IPS-NIHi11 (cell line): Measurements from ENCODE around the gene MTMR6.
A peak's percentile ranks its signal among the peaks of the same experiment; 100 is the strongest.
"Not testable (repeated sequence)": the region's sequence is repeated elsewhere in the genome, so short reads cannot be mapped to it uniquely, and the experiment has no call there.

Source experiments
- DNase-seq: peaks from one replicate; pipeline ENCODE4 v3.0.0; 2012; ENCODE audit warnings: mixed read lengths, low spot score

MTMR6 gene

DNA sequence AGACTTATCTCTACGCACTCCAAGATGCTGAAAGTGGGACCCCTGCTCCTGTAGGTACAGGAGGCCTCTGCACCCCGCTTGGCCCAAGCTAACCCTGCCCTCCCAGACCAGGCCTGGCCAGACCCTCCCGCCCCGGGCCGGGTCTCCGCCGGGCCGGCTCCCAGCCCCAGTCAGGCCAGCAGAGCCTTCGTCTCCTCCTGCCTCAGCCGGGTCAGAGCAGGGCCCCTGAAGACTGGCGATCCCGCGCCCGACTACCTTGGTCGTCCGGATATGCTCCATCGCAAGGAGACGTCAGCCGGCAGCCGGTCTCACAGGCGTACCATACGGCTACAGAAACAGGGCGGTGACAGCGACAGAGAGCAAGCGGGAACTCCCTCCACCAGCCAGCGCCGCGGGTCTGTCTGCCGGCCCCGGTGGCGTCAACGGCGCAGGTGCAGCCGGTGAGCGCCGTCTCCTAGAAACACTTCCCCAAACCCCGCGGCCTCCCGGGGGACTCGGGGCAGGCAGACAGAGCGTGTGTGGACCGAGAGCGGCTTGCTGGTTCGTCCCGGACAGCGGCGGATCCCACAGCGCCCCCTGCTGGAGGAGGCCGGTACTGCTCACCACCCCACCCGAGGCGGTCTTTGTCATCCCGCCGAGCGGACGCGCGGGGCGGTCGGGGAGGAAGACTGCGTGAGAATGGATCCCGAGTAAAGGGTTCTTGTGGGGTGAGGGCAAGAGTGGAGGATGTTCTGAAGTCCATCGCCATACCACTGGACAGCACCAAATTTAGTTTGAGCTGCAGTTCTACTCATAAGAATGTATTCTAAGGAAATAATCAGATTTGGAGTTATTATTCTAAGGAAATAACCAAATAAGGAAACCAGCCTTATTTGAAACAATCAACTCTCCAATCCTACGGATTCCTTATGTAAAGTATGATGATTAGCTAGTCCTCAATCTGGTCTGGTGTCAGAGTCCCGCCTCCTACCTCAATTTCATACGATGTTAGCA is at the start of gene MTMR6:
Gene MTMR6 (minus strand): TSS at position 520 of the 993 bp plus-strand sequence. CDS start 241 bp downstream, at position 279.
- DNase-seq, result peak; percentile 94

DNA sequence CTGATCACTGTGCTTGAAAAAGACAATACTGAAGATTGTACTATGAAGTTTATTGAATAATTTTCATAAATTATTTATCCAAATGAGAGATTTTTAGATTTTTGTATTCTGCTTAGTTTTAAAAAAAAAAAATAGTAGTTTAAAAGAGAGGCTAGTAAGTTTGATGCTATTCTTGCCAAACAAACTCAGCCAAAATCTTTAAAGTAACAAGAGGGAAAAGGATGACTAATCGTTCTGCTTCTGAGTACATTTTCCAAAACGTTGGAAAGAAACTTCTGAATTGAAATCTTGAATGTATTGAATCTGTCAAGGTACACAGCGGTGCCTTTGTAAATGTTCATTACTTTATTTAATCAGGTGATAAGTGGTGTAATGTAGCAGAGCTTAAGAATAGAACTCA is 48.6 kb upstream of the MTMR6 start:
- DNase-seq, result no peak

DNA sequence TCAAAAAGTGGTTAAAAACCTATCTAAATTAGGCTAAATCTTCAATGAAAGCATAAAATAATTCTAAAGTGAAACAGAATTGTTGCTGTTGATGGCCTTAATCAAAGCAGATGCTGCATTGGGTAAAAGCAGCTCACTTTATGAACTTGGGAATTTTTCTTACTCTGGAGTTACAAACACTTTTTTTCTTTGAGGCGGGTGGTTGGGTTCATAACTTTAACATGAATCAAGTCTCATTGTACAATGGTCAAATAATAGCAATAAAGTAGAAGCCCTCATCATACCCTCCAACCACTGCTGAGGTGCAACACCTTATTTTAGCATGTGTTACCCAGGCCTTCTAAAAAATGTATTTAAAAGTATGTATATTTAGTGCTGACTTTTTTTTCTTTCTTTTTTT is 43.3 kb upstream of the MTMR6 start:
- no peak for DNase-seq

DNA sequence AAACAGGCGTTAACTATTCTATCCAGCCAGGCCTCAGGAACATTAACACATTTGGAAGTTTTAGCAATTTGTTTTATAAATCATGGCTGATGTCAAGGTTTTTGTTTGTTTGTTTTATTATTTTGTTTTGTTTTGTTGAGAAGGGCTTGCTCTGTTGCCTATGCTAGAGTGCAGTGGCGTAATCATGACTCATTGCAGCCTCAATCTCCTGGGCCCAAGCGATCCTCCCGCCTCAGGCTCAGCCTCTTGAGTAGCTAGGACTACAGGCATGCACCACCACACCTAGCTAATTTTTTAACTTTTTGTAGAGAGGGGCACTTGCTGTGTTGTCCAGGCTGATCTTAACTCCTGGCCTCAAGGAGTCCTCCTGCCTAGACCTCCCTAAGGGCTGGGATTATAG is 42.4 kb upstream of the MTMR6 start:
- DNase-seq, result no peak

DNA sequence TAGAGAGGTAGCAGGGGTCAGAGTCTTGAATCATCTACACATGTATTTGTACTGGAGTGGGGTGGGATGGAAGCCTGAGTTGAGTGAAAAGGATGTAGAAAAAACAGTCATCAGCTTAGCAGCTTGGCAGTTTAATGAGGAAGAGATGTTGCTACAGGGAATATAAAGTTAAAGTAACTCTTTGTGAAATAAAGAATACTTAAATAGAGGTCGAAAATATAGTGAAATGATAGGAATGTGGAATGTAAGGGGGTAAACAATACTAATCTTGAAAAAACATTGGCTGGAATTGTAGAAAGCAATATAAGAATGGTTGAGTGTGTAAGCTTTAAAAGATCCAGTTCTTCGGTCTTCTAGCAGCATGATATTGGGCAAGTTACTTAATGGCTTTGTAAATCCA is 36.8 kb upstream of the MTMR6 start:
- DNase-seq, result no peak

DNA sequence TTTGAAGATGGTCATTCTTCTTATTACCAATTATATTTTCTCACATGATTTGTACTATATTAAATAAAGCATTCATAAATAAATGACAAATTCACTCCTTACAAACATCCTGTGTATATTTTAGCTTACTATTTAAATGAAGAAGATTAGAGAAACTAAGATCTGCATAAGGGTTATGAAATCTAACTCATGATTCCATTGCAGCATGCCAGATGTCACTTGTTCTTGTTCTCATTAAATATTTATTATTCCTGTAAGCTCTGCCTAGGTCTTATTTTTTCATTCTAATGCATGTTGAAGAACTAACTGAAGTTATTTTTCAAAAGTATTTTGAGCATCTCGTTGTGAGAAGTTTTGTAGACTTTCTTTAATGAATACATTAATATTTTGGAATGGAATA is 32.5 kb upstream of the MTMR6 start:
- DNase-seq, result no peak

DNA sequence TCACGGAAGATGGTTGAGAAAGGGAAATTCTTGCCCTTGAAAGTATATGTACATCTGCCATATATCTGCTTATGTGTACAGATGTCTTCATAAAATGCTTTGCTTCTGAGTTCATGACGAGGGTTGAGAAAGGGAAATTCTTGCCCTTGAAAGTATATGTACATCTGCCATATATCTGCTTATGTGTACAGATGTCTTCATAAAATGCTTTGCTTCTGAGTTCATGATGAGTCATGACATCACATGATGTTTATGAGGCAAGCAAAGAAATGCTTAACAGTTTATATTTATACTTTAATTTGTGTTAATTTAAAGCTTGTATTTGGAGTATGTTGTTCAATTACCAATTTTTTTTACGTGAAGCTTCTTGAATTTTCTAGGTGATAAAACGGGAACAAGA is 31.7 kb upstream of the MTMR6 start:
- DNase-seq, result not testable (repeated sequence)

DNA sequence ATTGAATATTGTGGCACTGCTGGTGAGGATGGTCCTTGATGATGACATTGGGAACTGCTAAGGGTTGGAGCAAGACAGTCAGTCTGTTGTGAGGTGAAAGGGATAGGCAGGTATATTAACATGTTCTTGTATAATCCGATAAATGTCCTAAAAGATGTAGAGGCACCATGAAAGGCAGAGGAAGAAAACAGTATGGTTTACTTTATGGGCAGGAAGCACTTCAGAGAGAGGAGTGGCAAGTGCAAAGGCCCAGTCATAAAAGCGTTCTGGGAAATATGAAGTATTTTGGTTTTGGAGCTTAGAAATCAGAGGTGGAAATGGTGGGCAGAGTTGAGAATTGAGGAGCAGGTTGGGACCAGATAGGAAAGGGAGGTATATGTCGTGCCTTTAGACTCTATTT is 23.6 kb upstream of the MTMR6 start:
- no peak for DNase-seq

DNA sequence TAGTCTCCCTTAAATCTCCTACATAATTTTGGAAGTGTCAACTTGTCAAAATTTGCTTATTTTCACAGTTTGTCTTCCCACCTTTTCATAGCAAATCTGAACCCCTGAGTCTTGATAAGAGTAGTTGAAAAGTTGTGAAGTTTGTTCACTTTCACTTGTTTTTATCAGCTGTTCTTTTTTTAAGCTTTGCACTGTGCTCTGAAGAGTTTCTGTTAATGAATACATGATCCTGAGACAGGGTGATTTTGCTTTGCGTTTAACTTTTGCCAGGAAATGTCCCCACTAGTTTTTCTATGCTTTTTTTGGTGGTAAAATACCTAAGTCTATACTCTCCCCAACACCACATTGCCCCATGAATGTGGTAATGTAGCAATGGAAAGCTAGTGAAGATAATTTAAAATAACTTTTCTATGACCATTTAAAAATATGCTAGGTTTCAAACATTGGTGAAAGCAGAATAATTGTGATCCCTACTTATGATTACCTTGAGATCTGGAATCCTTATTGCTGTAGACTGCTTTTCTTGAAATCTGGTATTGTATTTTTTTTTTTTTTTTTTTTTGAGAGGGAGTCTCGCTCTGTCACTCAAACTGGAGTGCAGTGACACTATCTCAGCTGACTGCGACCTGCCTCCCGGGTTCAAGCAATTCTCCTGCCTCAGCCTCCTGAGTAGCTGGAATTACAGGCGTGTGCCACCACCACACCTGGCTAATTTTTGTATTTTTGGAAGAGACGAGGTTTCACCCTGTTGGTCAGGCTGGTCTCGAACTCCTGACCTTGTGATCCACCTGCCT is 19.6 kb upstream of the MTMR6 start:
- DNase-seq, result no peak

DNA sequence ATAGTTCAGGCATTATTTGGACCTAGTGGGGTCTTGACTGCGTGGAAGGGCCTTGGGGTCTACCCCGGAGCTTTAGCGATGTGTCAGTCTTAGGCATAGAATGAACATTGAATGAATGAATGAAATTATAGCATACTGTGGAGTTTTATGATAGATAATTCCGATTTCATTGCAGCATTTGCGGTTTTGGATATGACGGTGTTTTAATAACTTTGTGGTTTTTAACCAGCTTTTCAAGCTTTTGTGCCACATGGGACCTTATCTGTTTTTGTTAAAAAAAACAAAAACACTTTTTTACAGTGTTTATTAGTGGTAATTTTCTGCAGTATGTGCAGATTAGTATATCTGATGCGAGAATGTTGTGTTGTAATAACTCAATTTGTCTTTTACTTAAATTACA is 14.8 kb upstream of the MTMR6 start:
- no peak for DNase-seq

DNA sequence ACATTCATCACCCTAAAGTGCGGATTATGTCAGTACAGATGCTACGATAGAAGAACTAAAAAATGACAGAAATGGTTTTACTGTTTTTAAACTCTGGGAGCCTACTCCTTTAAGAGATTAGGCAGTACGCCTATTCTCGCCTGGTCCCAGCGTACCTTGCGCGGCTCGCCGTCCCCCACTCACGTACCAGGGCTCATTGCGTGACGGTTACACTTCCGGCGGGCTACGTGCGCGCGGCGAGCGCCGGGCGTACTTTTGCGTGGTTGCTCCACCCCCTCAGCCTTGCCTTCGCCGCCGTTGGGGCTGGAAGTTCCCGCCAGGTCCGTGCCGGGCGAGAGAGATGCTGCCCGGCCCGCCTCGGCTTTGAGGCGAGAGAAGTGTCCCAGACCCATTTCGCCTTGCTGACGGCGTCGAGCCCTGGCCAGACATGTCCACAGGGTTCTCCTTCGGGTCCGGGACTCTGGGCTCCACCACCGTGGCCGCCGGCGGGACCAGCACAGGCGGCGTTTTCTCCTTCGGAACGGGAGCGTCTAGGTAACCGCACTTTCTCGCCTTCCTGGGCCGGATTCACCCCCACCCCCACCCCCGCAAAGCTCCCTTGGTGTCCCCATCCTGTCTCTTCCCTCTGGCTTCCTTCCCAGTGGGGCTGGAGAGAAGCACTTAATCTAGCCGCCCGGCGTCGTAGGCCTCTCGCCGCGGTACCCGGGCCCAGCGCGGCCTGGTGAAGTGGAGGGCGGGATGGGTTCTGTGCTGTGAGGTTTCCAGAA is 14.2 kb upstream of the MTMR6 start, which contains the start of gene NUP58:
Gene NUP58 (plus strand): TSS at position 279 of the 767 bp plus-strand sequence. CDS start 149 bp downstream, at position 428.
- DNase-seq, result peak; percentile 88

DNA sequence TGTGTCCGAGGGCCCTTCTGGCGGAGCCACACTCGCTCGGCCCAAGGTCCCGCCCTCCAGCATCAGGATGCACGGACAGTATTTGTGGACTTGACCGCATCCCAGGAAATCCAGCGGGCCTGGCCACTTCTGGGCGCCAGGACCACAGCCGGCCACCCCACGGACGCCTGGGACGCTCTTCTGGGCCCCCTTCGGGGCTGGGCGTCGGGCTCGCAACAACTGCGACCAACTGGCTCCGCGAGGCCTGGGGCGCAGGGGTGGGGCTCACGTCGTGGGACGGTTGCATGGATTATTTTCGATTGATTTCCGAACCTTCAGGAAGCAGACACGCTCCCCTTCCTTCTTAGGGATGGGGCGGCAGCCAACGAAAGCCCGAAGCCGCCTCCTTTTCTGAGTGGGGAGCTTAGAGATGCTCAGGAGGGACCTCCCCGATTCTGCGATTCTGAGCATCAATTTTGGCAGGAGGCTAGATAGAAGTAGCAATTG is 13.6 kb upstream of the MTMR6 start:
- DNase-seq, result peak; percentile 14

DNA sequence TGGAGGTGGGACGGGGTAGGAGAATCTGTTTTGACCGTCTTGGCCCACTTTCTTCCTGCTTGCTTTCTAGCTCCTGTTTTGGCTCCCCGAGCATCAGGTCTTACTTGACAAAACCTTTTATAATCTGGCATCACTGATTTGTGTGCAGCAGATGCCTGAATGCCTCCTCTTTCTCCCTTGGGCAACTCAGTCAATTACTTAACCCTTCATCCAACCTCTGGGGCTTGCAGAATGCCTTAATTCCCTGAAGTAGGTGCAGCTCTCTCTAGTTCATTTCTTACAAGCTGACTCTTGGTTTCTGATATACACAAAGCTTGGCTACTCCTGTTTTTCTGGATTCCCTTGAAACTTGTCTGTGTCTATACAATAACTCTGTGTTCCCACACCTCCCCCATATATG is 8.4 kb upstream of the MTMR6 start:
- no peak for DNase-seq

DNA sequence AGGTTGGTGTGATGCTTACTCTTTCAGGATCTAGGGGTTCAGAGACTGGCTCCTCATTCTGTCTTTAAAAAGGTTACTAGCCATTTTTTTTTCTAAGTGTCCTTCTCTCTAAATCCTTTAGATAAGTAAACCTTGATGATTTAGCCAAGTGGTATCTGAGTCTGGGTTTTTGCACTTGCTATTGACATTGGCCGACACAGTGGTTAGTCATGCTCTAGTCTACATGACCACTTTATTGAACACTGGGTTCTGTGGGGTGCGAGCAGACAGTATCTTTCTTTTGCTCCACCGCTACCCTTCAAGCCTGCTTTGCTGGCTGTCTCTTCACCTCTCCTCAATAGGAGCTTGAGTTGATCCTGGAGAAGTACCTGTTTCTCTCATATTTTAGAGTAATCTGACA is 7.9 kb upstream of the MTMR6 start:
- DNase-seq, result no peak

DNA sequence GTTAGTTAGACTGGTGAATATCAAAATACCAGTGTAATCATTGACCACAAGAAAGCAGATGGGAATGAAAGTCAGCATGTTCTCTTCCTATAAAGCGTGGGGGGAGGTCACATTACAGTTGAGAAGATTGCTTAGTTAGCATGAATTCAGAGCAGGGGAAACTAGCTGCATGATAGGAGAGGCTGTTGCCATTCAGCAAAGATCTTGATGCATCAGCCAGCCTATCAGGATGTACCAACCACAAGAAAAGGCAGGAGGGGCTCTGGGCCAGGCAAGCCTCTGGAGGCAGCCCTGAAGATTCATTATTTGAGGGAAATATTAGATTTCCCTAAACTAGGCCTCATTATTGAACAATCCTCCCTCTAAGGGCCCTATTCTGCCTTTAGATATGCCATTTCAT is 5.0 kb upstream of the MTMR6 start:
- peak; percentile 38 for DNase-seq

DNA sequence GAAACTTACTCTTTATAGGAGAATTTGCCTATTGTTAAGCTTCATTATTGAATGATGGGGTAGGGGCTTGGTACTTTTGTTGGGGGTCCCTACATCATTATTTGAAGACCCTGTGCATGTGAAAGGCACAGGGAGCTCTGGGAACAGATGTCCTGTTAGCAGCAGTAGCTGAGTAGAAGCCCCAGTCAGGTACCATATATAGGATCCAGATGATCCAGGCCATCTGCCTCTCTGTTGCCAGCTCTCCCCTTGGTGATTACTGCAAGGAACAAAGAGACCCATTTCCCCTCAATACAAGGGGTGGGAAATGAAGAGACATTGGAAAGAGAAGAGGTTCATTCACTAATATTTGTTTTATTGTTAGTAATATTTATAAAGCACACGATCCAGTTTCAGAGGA is 4.4 kb upstream of the MTMR6 start:
- DNase-seq, result no peak

DNA sequence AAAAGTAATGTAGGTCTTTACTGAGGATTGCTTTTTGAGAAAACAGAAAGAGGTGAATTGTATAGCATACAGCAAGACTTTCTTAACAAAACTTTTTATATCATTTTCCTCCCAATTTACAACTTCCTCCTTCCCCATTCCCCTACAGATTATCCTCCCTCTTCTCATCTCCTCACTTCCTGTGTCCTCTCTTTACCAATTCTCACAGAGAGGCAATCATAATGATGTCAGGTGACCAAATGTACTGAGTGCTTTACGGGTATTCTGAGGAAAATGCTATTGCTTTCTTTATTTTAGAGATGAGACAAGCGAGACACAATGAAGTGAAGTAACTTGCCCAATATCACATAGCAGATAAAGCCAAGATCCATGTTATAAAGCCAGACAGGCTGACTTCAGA is 1.7 kb upstream of the MTMR6 start:
- no peak for DNase-seq

DNA sequence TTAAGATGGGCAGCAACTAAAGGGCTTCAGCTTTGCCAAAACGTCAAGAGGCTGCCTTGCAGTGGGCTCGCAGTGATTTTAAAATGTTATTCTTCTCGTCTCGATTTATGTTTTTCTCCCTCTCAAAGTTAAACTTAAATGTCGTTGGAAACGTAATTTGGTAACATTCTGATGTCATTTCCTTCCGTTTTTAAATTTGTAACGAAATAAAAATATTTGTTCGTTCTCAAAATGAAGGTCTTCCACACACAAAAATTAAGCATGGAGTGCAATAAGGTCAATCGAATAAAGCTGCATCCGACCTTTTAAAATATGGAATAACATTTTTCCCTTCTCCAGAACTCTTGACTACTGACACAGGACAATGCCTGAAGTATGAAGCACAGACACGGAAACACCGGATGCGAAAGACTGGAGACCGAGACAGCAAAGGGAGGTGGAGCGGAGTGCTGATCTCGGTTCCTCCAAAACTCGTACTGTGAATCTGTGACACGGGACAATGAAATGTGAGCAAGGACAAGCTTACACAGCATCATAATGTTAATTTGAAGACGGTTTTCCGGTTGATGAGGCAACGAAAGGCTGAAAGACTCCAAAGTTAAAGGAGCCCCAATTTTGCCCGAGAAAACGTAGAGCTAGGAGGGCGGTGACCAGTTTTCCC is 850 bp downstream of the MTMR6 start:
- DNase-seq, result peak; percentile 17

DNA sequence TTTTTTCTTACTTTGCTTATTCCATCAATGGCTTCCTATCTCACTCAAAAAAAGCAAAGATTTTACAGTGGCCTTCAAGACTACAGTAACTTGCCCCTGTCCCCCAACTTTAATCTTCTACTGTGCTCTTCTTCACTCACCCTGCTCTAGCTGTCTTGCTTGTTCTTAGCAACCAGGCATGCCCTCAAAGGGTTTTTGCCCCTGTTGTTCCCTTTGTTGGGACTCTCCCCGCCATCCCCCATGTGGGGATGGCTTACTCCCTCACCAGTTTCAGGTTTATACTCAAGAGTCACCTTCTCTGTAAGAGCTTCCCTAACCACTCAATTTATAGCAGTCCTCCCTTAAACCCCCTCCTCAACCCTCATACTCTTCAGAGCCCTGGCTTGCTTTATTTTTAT is 5.4 kb downstream of the MTMR6 start:
- no peak for DNase-seq

DNA sequence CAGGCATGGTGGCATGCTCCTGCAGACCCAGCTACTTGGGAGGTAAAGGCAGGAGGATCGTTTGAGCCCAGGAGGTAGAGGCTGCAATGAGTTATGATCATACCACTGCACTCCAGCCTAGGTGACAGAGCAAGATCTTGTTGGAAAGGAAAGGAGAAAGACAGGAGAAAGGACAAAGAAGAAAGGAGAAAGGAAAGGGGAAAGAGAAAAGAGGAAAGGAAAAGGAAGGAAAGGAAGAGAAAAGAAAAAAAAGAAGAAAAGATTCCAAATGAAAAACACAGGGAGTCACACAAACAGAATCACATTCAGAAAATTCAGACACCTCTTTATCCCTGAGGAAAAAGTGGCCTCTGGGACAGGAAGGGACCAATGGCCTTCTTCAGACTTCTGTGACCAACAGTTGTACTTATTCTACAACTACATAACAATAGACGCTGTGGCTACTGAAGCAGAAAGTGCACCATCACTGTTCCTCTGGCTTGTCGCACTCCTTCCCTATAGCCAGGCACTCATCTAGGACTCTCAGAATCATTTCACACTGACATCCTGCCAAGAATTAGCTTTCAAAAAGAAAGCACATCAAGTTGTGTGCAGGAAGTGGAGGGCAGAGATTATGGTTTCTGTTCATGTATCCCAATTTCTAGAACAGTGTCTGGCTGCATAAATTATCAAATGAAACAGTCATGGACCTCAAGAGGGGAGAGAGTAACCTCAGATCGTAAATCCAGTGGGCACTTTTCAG is 5.9 kb downstream of the MTMR6 start:
- DNase-seq, result no peak

DNA sequence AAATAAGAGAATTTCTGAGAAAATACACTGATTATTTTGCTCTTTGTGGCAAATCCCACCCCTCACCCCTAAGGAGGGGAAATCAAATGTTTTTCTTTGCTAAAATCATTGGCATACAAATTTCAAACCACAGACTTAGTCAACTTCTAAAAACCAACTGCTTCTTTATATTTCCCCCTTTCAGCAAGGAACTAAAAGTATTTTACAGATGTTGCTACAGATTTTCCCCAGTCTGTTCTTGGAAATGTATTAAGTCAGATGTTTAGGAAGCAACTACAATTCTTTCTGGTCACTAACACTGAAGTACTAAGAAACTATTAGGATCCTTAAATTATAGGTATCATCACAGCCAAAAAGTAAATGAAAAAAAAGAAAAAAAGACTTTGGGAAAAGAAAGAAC is 6.9 kb downstream of the MTMR6 start:
- no peak for DNase-seq
